Midbrain (tissue), 1 donor: ENCODE results near the gene KRABD2.
"Not testable (repeated sequence)": the region's sequence is repeated elsewhere in the genome, so short reads cannot be mapped to it uniquely, and the experiment has no call there.

Experiments
- DNase-seq: peaks from one replicate; lab custom pipeline; 2025; lab: John Stamatoyannopoulos, UW

Gene KRABD2

GRCh38 chr17:8360751-8361150, 15.8 kb downstream of the KRABD2 start:
- no peak for DNase-seq

DNA sequence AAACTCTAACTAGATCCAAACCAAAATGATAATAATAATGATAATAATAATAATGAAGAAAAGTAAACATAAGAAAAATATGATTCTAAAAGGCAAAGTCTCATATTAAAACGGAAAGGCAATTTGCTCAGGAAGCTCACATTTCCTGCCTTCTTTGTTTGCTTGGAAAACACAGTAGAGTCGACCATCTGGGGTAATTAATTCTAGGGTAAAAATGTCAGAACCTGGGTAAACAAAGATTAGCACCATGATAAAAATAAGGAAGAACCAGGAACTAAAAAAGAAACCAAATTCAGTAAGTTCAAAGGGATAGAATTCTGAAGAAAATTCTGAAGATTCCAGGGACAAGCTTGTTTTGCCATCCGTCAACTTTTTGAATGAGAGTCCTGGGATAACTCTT, 16.2 kb downstream of the KRABD2 start:
- no peak for DNase-seq

- DNase-seq, result no peak
These were observed 16.7 kb downstream of the KRABD2 start for GRCh38 chr17:8359769-8360168.

DNA sequence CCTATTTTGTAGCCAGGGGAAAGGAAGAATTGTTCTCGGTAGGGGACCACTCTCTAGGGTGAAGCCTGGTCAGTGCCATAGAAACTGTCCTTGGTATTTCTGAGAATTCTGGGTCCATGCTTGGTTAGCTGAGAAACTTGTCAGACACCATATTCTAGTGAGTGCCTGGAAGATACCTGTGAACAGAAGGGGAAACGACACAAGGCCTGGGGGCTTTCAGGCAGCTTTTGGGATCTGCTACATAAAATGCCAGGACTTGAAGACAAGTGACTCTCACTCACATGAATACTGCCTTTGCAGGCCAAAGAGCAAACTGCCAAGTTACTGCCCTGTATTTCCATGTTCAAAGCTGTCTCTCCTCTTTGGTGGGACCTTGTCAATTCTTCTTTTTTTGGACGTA, 18.6 kb downstream of the KRABD2 start:
- DNase-seq, result no peak

GRCh38 chr17:8354236-8354635, 22.3 kb downstream of the KRABD2 start:
- no peak for DNase-seq

DNA sequence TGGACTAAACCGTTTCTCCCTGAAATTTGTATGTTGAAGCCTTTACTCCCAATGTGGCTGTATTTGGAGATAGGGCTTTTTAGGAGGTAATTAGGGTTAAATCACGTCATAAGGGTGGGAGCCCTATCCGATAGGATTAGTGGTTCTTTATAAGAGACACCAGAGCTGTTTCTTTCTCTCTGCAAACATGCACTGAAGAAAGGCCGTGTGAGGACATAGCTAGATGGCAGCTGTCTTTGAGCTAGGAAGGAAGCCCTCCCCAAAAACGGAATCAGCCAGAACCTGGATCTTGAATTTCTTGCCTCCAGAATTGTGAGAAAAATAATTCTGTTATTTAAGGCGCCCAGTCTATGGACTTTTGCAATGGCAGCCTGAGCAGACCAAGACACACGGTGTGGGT, 22.8 kb downstream of the KRABD2 start:
- DNase-seq, result no peak

GRCh38 chr17:8350339-8350738, 26.2 kb downstream of the KRABD2 start:
- no peak for DNase-seq

GRCh38 chr17:8347001-8347400, 29.5 kb downstream of the KRABD2 start:
- not testable (repeated sequence) for DNase-seq

- no peak for DNase-seq
These were observed 30.4 kb downstream of the KRABD2 start for GRCh38 chr17:8345951-8346665.

- no peak for DNase-seq
These were observed 31.3 kb downstream of the KRABD2 start for GRCh38 chr17:8345052-8345690.

- no peak for DNase-seq
These were observed 35.0 kb downstream of the KRABD2 start for GRCh38 chr17:8341456-8341855.

DNA sequence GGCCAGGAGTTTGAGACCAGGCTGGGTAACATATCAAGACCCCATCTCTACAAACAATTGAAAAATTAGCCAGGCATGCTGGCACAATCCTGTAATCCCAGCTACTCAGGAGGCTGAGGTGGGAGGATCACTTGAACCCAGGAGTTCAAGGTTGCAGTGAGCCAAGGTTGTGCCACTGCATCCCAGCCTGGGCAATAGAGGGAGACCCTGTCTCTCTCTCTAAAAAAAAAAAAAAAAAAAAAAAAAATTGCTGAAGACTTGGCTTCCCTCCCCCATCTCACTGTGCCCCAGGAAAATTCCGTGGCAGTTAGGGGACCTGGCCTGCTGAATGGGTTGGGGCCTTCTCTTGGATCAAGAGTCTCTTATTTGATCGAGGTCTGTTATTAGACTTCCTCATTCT, 37.0 kb downstream of the KRABD2 start, which contains the start of gene ODF4:
Gene ODF4, plus strand, starts transcription at position 301 of the 400 bp plus-strand sequence. CDS start 212 bp downstream, outside the sequence.
- no peak for DNase-seq

DNA sequence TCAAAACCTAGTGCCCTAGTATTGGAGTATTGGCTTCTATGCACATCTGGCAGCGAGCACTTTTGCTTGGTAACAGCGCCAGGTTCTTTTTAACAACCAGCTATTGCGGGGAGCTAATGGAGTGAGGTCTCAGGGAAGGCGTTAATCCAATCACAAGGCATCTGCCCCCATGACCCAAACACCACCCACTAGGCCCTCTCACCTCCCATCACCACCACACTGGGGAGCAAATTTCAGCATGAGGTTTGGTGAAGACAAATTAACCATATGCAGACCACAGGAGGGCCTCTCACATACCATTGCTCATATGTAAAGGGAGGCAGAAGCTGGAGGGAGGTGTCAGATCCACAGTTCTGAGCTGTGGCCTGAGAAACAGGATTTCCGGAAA, 37.8 kb downstream of the KRABD2 start:
- DNase-seq, result no peak

- DNase-seq, result no peak
These were observed 38.4 kb downstream of the KRABD2 start for GRCh38 chr17:8337802-8338752.

- no peak for DNase-seq
These were observed 43.2 kb downstream of the KRABD2 start for GRCh38 chr17:8333281-8333680.

GRCh38 chr17:8332688-8333087, 43.8 kb downstream of the KRABD2 start:
- DNase-seq, result no peak

DNA sequence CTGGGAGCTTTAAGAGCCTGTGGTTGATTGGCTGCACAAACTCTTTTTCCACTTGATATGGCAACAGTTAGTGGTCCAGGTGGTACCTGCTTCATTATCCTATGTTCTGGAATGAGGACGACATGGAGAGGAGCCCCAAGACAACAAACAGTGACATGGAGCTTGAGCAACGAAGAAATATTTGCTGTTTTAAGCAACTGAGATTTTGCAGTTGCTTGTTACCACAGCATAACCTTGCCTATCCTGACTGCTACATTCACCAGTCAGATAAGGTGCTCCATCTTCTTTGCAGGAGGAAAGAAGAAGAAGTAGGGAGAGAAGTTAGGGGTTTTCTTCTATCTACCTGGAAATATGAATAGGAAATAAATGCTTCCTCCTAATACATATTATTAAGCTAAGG, 44.4 kb downstream of the KRABD2 start:
- no peak for DNase-seq

DNA sequence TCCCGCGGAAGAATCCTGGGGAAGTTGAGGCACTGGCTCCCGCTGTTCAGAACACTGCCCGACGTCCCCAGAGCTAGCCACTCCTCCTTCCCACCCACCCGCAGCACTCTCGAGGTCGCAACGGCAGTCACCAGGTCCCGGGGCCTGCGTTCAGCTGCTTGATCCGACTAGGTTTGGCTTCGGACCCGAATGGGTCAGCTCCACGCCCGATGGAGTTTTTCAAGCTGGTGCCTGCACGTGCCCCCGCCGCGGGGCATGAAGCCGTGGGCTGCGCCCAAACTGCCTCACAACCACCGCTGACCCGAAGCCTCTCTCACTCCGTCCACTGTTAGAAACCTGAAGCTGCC, 49.2 kb downstream of the KRABD2 start:
- no peak for DNase-seq
